Measurements from ENCODE around the gene MYMK.

Gene MYMK

DNA sequence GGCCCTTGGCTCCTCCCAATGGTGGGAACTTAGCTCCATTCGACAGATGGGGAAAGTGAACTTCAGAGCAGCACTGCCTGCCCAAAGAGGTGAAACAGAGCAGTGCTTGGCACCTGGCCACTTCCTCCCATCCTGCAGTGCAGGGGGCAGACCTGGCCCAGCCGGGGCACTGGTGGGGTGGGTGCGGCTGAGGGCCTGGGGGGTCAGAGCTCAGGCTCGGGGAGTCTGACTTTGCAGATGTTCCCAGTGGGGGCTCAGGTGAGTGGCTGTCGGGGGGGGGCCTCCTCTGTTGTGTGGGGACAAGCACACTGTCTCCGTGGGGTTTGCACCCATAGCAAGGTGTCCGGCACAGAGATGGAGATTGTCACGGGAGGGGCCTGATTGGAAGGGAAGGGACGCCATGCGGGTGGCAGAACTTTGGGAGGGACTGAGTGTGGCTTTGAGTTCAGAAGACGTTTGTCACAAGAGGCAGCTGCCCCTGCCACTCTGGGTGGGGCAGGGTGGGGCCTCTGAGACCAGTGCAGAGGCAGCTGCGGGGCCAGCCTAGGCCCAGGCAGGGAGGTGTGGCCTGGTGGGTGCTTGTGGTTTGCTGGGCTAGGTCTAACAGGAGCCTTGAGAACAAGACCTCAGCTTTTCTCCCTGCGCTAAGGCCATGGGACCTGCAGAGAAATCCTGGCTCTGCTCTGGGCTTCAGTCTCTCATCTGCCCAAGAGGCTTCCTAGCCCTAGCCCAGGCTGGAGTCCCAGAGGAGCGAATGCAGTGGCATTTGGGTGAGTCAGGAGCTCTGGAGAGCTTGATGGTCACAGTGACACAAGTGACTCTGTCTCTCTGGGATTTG, 2.5 kb downstream of the MYMK start:
- TF ChIP-seq PPARA (CRISPR knock-in tag; IDR thresholded peaks at IDR 0.05; ENCODE audit: borderline replicate concordance): no peak
- TF ChIP-seq, protein P1, sequence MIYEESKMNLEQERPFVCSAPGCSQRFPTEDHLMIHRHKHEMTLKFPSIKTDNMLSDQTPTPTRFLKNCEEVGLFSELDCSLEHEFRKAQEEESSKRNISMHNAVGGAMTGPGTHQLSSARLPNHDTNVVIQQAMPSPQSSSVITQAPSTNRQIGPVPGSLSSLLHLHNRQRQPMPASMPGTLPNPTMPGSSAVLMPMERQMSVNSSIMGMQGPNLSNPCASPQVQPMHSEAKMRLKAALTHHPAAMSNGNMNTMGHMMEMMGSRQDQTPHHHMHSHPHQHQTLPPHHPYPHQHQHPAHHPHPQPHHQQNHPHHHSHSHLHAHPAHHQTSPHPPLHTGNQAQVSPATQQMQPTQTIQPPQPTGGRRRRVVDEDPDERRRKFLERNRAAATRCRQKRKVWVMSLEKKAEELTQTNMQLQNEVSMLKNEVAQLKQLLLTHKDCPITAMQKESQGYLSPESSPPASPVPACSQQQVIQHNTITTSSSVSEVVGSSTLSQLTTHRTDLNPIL (CRISPR knock-in tag; IDR thresholded peaks at IDR 0.05; ENCODE audit: low read depth): no peak
- TF ChIP-seq ZNF565 (CRISPR knock-in tag; conservative IDR thresholded peaks at IDR 0.05; ENCODE audit: low read depth): no peak
- no peak for TF ChIP-seq CSDC2 (CRISPR knock-in tag; IDR thresholded peaks at IDR 0.05)
- TF ChIP-seq ZNF8 (CRISPR knock-in tag; IDR thresholded peaks at IDR 0.05): no peak
- no peak for TF ChIP-seq ISL1 (CRISPR knock-in tag; IDR thresholded peaks at IDR 0.05)
- TF ChIP-seq BACH2 (CRISPR knock-in tag; IDR thresholded peaks at IDR 0.05; ENCODE audit: borderline replicate concordance): no peak
- no peak for TF ChIP-seq GLIS3 (CRISPR knock-in tag; IDR thresholded peaks at IDR 0.05)
- no peak for TF ChIP-seq ZFP3 (CRISPR knock-in tag; IDR thresholded peaks at IDR 0.05)
- TF ChIP-seq, protein P2, sequence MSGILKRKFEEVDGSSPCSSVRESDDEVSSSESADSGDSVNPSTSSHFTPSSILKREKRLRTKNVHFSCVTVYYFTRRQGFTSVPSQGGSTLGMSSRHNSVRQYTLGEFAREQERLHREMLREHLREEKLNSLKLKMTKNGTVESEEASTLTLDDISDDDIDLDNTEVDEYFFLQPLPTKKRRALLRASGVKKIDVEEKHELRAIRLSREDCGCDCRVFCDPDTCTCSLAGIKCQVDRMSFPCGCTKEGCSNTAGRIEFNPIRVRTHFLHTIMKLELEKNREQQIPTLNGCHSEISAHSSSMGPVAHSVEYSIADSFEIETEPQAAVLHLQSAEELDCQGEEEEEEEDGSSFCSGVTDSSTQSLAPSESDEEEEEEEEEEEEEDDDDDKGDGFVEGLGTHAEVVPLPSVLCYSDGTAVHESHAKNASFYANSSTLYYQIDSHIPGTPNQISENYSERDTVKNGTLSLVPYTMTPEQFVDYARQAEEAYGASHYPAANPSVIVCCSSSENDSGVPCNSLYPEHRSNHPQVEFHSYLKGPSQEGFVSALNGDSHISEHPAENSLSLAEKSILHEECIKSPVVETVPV (CRISPR knock-in tag; IDR thresholded peaks at IDR 0.05): no peak
- no peak for TF ChIP-seq SNAI2 (CRISPR knock-in tag; IDR thresholded peaks at IDR 0.05)
- no peak for TF ChIP-seq TCF4 (CRISPR knock-in tag; IDR thresholded peaks at IDR 0.05; ENCODE audit: borderline replicate concordance)
- TF ChIP-seq ZFP30 (CRISPR knock-in tag; IDR thresholded peaks at IDR 0.05): no peak
- TF ChIP-seq, protein P3, sequence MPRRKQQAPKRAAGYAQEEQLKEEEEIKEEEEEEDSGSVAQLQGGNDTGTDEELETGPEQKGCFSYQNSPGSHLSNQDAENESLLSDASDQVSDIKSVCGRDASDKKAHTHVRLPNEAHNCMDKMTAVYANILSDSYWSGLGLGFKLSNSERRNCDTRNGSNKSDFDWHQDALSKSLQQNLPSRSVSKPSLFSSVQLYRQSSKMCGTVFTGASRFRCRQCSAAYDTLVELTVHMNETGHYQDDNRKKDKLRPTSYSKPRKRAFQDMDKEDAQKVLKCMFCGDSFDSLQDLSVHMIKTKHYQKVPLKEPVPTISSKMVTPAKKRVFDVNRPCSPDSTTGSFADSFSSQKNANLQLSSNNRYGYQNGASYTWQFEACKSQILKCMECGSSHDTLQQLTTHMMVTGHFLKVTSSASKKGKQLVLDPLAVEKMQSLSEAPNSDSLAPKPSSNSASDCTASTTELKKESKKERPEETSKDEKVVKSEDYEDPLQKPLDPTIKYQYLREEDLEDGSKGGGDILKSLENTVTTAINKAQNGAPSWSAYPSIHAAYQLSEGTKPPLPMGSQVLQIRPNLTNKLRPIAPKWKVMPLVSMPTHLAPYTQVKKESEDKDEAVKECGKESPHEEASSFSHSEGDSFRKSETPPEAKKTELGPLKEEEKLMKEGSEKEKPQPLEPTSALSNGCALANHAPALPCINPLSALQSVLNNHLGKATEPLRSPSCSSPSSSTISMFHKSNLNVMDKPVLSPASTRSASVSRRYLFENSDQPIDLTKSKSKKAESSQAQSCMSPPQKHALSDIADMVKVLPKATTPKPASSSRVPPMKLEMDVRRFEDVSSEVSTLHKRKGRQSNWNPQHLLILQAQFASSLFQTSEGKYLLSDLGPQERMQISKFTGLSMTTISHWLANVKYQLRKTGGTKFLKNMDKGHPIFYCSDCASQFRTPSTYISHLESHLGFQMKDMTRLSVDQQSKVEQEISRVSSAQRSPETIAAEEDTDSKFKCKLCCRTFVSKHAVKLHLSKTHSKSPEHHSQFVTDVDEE (CRISPR knock-in tag; IDR thresholded peaks at IDR 0.05): no peak
- no peak for TF ChIP-seq ARNTL (CRISPR knock-in tag; IDR thresholded peaks at IDR 0.05; ENCODE audit: borderline replicate concordance, low read depth)
- TF ChIP-seq, protein P4, sequence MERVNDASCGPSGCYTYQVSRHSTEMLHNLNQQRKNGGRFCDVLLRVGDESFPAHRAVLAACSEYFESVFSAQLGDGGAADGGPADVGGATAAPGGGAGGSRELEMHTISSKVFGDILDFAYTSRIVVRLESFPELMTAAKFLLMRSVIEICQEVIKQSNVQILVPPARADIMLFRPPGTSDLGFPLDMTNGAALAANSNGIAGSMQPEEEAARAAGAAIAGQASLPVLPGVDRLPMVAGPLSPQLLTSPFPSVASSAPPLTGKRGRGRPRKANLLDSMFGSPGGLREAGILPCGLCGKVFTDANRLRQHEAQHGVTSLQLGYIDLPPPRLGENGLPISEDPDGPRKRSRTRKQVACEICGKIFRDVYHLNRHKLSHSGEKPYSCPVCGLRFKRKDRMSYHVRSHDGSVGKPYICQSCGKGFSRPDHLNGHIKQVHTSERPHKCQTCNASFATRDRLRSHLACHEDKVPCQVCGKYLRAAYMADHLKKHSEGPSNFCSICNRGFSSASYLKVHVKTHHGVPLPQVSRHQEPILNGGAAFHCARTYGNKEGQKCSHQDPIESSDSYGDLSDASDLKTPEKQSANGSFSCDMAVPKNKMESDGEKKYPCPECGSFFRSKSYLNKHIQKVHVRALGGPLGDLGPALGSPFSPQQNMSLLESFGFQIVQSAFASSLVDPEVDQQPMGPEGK (CRISPR knock-in tag; IDR thresholded peaks at IDR 0.05; ENCODE audit: borderline replicate concordance): no peak
- TF ChIP-seq OSR1 (CRISPR knock-in tag; IDR thresholded peaks at IDR 0.05): no peak
- TF ChIP-seq ZC3H10 (CRISPR knock-in tag; IDR thresholded peaks at IDR 0.05): no peak
- ATAC-seq: no peak

DNA sequence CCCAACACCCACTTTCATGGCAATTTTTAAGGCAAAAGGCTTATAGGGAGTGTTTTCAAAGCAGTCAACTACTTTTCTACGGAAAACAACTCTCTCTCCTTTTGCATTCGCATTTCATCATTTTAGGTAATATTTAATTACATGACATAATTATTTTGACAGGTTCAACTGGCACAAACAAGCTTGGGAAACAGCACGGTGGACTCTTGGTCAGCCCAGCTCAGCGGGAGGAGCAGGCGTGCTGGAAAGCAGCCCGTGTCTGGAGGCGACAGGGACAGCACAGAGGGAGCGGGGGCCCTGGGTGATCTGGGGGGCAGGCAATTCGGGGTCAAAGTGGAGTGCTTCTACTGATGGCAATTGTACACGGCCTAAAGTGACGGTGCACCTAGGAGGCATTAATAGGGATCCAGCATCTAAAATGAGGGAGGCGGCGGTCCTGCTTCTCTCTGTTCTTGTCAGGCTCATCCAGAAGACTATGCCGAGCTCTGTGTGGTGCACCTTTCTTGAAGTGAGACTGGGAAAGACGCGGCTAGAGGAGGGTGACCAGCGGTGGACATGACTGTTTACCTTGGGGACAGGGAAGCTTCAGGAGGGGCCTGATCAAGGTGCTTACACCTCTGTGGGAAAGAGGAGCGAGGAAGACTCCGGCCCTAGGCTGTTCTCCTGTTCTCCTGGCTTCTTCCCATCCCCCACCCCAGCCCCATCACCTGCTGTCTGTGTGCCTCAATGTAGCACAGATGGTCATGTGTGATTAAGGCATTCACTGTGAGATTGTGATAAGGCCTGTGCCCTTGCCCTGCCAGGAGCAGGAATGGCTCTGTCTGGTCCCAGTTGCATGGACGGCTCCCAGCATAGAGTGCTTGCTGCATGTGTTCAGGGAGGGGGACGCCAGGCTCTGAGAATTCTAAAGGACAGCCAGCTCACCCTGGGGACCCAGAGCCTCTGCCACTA, 3.4 kb downstream of the MYMK start:
- TF ChIP-seq RARB (CRISPR knock-in tag; IDR thresholded peaks at IDR 0.05): no peak
- ATAC-seq: no peak

DNA sequence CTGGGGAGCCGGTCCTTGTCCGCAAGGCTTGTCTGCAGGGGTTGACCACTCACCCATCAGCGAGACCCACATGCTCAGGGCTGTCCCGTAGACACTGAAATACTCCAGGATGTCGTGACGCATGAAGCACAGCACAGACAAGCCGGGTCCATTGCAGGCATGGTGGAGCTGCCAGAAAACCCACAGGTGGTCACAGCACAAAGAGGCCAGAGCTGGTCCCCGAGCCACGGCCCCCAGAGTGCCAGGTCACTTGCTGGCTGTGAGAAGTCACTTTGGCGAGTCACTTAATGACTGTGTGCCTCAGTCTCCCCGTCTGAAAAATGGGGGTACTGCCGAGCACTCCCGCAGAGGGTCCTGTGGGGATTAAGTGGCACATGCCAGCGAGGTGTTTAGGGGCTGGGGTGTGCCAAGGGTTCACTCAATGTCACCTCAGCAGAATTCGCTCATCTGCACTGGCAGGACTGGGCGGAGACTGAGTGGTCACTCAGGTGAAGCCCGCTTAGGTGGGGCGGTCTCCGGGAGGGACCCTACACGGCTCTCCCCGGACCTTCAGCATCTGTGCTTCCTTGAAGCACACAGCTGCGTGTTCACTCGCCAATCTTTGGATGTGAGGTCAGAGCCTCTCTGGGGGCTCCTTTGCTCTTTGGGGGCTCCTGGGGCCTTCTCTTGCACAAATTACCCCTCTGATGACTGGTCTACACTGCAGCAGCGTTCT, 4.5 kb downstream of the MYMK start:
- ATAC-seq: no peak

More for the DNA sequence above, 4.5 kb downstream of the MYMK start:
- TF ChIP-seq, protein P5, sequence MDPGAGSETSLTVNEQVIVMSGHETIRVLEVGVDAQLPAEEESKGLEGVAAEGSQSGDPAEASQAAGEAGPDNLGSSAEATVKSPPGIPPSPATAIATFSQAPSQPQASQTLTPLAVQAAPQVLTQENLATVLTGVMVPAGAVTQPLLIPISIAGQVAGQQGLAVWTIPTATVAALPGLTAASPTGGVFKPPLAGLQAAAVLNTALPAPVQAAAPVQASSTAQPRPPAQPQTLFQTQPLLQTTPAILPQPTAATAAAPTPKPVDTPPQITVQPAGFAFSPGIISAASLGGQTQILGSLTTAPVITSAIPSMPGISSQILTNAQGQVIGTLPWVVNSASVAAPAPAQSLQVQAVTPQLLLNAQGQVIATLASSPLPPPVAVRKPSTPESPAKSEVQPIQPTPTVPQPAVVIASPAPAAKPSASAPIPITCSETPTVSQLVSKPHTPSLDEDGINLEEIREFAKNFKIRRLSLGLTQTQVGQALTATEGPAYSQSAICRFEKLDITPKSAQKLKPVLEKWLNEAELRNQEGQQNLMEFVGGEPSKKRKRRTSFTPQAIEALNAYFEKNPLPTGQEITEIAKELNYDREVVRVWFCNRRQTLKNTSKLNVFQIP (CRISPR knock-in tag; IDR thresholded peaks at IDR 0.05; ENCODE audit: borderline replicate concordance, low read depth): no peak
- TF ChIP-seq ZC3H10 (CRISPR knock-in tag; IDR thresholded peaks at IDR 0.05) (no peak), TOX (CRISPR knock-in tag; IDR thresholded peaks at IDR 0.05; ENCODE audit: borderline replicate concordance) (no peak), ESRRG (CRISPR knock-in tag; IDR thresholded peaks at IDR 0.05) (no peak)

Measured in SK-N-SH treated with all-trans-retinoic acid at 6 μM for 48 hours (cell line).